ENCODE data around the gene OR2A12. TPM values are rescaled to one million over a fixed set of nuclear protein-coding genes. Genes with fewer than 3 reads are reported as not detected.
A peak's percentile ranks its signal among the peaks of the same experiment; 100 is the strongest.
"Not testable (repeated sequence)": the region's sequence is repeated elsewhere in the genome, so short reads cannot be mapped to it uniquely, and the experiment has no call there.

The OR2A12 gene
- total RNA-seq, 4 donors from 2014 or later = not detected

GRCh38 chr7:144110272-144110671 is 24.2 kb downstream of the OR2A12 start:
- WGBS, 2 donors = 89 to 90% methylated on average over 5 of the region's 5 CpGs
- no peaks in the 10 kb centered on the region for H3K4me1 ChIP-seq
- H3K4me3 ChIP-seq = no peak overlapping the region
- no peak for DNase-seq (ENCODE audit: low spot score in 2 of 2)
- no peaks in the 10 kb centered on the region for H3K9me3 ChIP-seq
- H3K36me3 ChIP-seq = no peaks in the 10 kb centered on the region
- H3K27ac ChIP-seq = no peak overlapping the region
- no peaks in the 10 kb centered on the region for H3K27me3 ChIP-seq
- TF ChIP-seq CTCF (IDR thresholded peaks at IDR 0.05) = no peak
- no peak for TF ChIP-seq EP300 (IDR thresholded peaks at IDR 0.05)
- TF ChIP-seq POLR2A (IDR thresholded peaks at IDR 0.05) = no peak

GRCh38 chr7:144113651-144114050 is 27.6 kb downstream of the OR2A12 start:
- Histone ChIP-seq H3K9me3 (no peaks in the 10 kb centered on the region), H3K27ac (no peak overlapping the region), H3K27me3 (no peaks in the 10 kb centered on the region), H3K4me3 (no peak overlapping the region), H3K4me1 (no peaks in the 10 kb centered on the region), H3K36me3 (no peaks in the 10 kb centered on the region)
- TF ChIP-seq EP300 (IDR thresholded peaks at IDR 0.05) = no peak
- no peak for TF ChIP-seq POLR2A (IDR thresholded peaks at IDR 0.05)
- no peak for TF ChIP-seq CTCF (IDR thresholded peaks at IDR 0.05)
- DNase-seq (ENCODE audit: low spot score in 2 of 2) = no peak
- WGBS, 2 donors = 42 to 44% methylated on average over 1 of the region's 1 CpG

- DNase-seq (ENCODE audit: low spot score in 2 of 2) = no peak
- Histone ChIP-seq H3K36me3 (no peaks in the 10 kb centered on the region), H3K27me3 (no peaks in the 10 kb centered on the region), H3K27ac (no peak overlapping the region), H3K9me3 (peaks cover 0 to 3% (median 0%) of the 10 kb centered on the region in 4 donors), H3K4me3 (no peak overlapping the region), H3K4me1 (no peaks in the 10 kb centered on the region)
- 60 to 62% methylated on average over 8 of the region's 8 CpGs for WGBS, 2 donors
- TF ChIP-seq CTCF (IDR thresholded peaks at IDR 0.05) (no peak), EP300 (IDR thresholded peaks at IDR 0.05) (no peak), POLR2A (IDR thresholded peaks at IDR 0.05) (no peak)
Measured at GRCh38 chr7:144118341-144118740, 32.3 kb downstream of the OR2A12 start.

- 81 to 84% methylated on average over 1 of the region's 1 CpG for WGBS, 2 donors
- Histone ChIP-seq H3K36me3 (no peaks in the 10 kb centered on the region), H3K27me3 (no peaks in the 10 kb centered on the region), H3K4me1 (no peaks in the 10 kb centered on the region), H3K27ac (no peak within 1 kb of the TSS), H3K4me3 (no peak within 1 kb of the TSS), H3K9me3 (peaks cover 0 to 3% (median 0%) of the 10 kb centered on the region in 4 donors)
- TF ChIP-seq CTCF (IDR thresholded peaks at IDR 0.05) (no peak), EP300 (IDR thresholded peaks at IDR 0.05) (no peak), POLR2A (IDR thresholded peaks at IDR 0.05) (no peak)
- DNase-seq (ENCODE audit: low spot score in 2 of 2) = no peak
Measured at GRCh38 chr7:144122876-144123275, 36.8 kb downstream of the OR2A12 start, which contains the start of gene OR2A14. Gene OR2A14 (plus strand): TSS chr7:144123176. CDS start chr7:144129113, 5,937 bp downstream.

GRCh38 chr7:144127714-144128334 is 41.7 kb downstream of the OR2A12 start:
- no peak overlapping the region for H3K4me3 ChIP-seq
- WGBS, 2 donors = 42 to 43% methylated on average over 6 of the region's 6 CpGs
- DNase-seq (ENCODE audit: low spot score in 2 of 2) = peak; percentile 84 to 94
- H3K9me3 ChIP-seq = no peaks in the 10 kb centered on the region
- no peaks in the 10 kb centered on the region for H3K4me1 ChIP-seq
- TF ChIP-seq POLR2A (IDR thresholded peaks at IDR 0.05) = no peak
- TF ChIP-seq CTCF (IDR thresholded peaks at IDR 0.05) = peak; percentile 61 to 82 (median 75)
- no peaks in the 10 kb centered on the region for H3K27me3 ChIP-seq
- H3K36me3 ChIP-seq = no peaks in the 10 kb centered on the region
- H3K27ac ChIP-seq = no peak overlapping the region

GRCh38 chr7:144129601-144130000 is 43.5 kb downstream of the OR2A12 start:
- H3K4me1 ChIP-seq; H3K36me3 ChIP-seq; H3K9me3 ChIP-seq; H3K27ac ChIP-seq; H3K27me3 ChIP-seq; H3K4me3 ChIP-seq; DNase-seq (ENCODE audit: low spot score in 2 of 2): not testable (repeated sequence)
- WGBS, 2 donors = 93 to 95% methylated on average over 9 of the region's 9 CpGs

Measured in tibial nerve (tissue), 4 donors.